Measurements from ENCODE around the gene RPIA.
"Not testable (repeated sequence)": the region's sequence is repeated elsewhere in the genome, so short reads cannot be mapped to it uniquely, and the experiment has no call there.

The RPIA gene

DNA sequence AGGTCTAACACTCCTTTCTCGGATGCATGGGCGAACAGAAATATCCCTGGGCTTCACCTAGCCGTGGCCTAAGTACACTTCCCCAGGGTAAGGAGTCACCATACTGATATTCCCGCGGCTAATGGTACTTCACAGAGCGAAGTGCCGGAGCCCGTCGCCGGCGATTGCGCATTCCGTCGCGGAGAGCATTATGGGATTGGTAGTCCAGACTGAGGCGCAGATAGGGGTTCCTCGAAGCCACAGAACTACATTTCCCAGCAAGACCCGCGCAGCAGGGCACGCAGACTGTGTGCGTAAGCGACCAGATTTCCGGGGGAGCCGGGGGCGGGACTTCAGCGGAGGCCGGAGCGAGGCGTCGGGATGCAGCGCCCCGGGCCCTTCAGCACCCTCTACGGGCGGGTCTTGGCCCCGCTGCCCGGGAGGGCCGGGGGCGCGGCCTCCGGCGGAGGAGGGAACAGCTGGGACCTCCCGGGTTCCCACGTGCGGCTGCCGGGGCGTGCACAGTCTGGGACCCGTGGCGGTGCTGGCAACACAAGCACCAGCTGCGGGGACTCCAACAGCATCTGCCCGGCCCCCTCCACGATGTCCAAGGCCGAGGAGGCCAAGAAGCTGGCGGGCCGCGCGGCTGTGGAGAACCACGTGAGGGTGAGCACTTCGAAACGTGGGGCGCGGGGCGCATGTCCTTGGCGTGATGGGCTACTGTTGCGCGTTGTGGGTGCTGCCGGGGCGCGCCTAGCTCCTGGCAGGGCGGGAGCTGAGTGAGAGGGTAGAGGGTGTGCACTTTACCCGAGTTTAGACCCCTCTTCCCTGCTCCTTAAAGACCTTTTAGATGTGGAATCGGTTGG lies at the start of gene RPIA:
Gene RPIA, plus strand, starts transcription at position 335 of the 845 bp plus-strand sequence. Its CDS starts 26 bp downstream, at position 361.
- Mint-ChIP-seq H3K27ac (peak within 1 kb of the TSS; percentile 97), H3K27me3 (no peaks in the 10 kb centered on the region), H3K4me3 (peak within 1 kb of the TSS; percentile 90 to 94), H3K36me3 (peaks cover 10 to 26% of the 10 kb centered on the region in 2 donors), H3K9me3 (peaks cover 5% of the 10 kb centered on the region in 2 donors), H3K4me1 (peaks cover 35 to 73% of the 10 kb centered on the region in 2 donors)
- peak; percentile 98 for DNase-seq
- peak; percentile 95 to 97 for ATAC-seq (replicated peaks)

DNA sequence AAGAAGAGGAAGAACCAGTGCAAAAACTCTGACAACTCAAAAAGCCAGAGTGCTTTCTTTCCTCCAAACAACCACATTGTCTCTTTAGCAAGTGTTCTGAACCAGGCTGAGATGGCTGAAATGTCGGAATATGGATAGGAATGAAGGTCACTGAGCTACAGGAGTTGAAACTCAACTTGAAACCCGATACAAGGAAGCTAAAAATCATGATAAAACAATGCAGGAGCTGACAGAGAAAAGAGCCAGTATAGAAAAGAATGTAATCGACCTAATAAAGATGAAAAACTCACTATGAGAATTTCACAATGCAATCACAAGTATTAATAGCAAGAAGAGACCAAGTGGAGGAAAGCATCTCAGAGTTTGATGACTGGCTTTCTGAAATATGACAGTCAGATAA lies 49.2 kb upstream of the RPIA start:
- peaks cover 8 to 9% of the 10 kb centered on the region in 2 donors for H3K9me3 Mint-ChIP-seq
- no peak overlapping the region for H3K4me3 Mint-ChIP-seq
- ATAC-seq (replicated peaks) = no peak
- H3K36me3 Mint-ChIP-seq = peaks cover 0 to 3% of the 10 kb centered on the region in 2 donors
- H3K4me1 Mint-ChIP-seq = peaks cover 4 to 12% of the 10 kb centered on the region in 2 donors
- no peak for DNase-seq
- H3K27ac Mint-ChIP-seq = no peak overlapping the region
- peaks cover 0 to 3% of the 10 kb centered on the region in 2 donors for H3K27me3 Mint-ChIP-seq

DNA sequence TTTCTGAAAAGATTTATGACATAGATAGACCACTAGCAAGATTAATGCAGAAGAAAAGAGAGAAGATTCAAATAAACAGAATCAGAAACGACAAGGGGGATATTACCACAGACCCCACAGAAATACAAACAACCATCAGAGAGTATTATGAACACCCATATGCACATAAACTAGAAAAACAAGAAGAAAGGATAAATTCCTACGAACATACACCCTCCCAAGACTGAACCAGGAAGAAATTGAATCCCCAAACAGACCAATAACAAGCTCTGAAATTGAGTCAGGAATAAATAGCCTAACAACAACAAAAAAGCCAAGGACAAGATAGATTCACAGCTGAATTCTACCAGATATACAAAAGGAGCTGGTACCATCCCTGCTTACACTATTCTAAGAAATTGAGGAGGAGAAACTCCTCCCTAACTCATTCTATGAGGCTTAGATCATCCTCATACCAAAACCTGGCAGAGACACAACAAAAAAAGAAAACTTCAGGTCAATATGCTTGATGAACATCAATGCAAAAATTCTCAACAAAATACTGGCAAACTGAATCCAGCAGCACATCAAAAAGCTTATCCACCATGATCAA lies 46.1 kb upstream of the RPIA start:
- not testable (repeated sequence) for ATAC-seq (replicated peaks); DNase-seq; H3K36me3 Mint-ChIP-seq; H3K27ac Mint-ChIP-seq; H3K9me3 Mint-ChIP-seq; H3K4me3 Mint-ChIP-seq; H3K4me1 Mint-ChIP-seq; H3K27me3 Mint-ChIP-seq

- Mint-ChIP-seq H3K36me3 (no peaks in the 10 kb centered on the region), H3K27ac (no peak overlapping the region), H3K27me3 (no peaks in the 10 kb centered on the region), H3K9me3 (no peaks in the 10 kb centered on the region), H3K4me3 (no peak overlapping the region), H3K4me1 (peaks cover 3 to 10% of the 10 kb centered on the region in 2 donors)
- ATAC-seq (replicated peaks) = no peak
- DNase-seq = no peak
Observed at GRCh38 chr2:88651646-88652045, 39.8 kb upstream of the RPIA start.

GRCh38 chr2:88654714-88655113 lies 36.8 kb upstream of the RPIA start:
- no peaks in the 10 kb centered on the region for H3K36me3 Mint-ChIP-seq
- DNase-seq (no peak), ATAC-seq (replicated peaks) (no peak)
- peaks cover 3 to 10% of the 10 kb centered on the region in 2 donors for H3K4me1 Mint-ChIP-seq
- no peak overlapping the region for H3K27ac Mint-ChIP-seq
- no peak overlapping the region for H3K4me3 Mint-ChIP-seq
- no peaks in the 10 kb centered on the region for H3K27me3 Mint-ChIP-seq
- no peaks in the 10 kb centered on the region for H3K9me3 Mint-ChIP-seq

DNA sequence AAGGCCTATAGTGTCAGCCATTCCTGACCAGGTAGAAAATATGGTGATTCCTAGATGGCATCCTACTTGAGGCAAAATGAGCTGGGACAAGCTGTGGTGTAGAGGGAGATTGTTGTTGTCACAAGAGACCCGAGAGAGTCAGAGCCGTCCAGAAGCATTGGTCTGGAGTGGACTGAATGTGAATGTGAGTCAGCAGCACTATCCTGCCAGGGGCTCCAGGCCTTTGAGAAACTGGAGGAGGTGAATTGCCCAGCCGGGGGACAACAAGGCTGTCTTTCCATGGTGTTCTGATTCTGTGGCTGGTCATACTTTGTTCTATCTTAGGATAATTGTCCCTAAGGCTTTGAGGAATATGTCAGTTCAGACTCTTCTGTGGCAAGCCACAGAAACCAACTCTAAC lies 34.8 kb upstream of the RPIA start:
- peaks cover 0 to 3% of the 10 kb centered on the region in 2 donors for H3K9me3 Mint-ChIP-seq
- no peak overlapping the region for H3K4me3 Mint-ChIP-seq
- no peaks in the 10 kb centered on the region for H3K36me3 Mint-ChIP-seq
- H3K4me1 Mint-ChIP-seq = peaks cover 3 to 5% of the 10 kb centered on the region in 2 donors
- ATAC-seq (replicated peaks) = no peak
- no peak for DNase-seq
- no peak overlapping the region for H3K27ac Mint-ChIP-seq
- no peaks in the 10 kb centered on the region for H3K27me3 Mint-ChIP-seq

GRCh38 chr2:88657131-88657530 lies 34.3 kb upstream of the RPIA start:
- Mint-ChIP-seq H3K4me3 (no peak overlapping the region), H3K27ac (no peak overlapping the region), H3K36me3 (no peaks in the 10 kb centered on the region), H3K27me3 (no peaks in the 10 kb centered on the region), H3K4me1 (peaks cover 0 to under 1% of the 10 kb centered on the region in 2 donors), H3K9me3 (peaks cover 0 to 3% of the 10 kb centered on the region in 2 donors)
- ATAC-seq (replicated peaks) (no peak), DNase-seq (no peak)

- Mint-ChIP-seq H3K36me3 (no peaks in the 10 kb centered on the region), H3K9me3 (peaks cover 0 to 3% of the 10 kb centered on the region in 2 donors), H3K4me3 (no peak overlapping the region), H3K4me1 (no peaks in the 10 kb centered on the region), H3K27ac (no peak overlapping the region), H3K27me3 (no peaks in the 10 kb centered on the region)
- ATAC-seq (replicated peaks) (no peak), DNase-seq (no peak)
Observed at GRCh38 chr2:88658326-88658725, 33.1 kb upstream of the RPIA start.

GRCh38 chr2:88658881-88659537 lies 32.5 kb upstream of the RPIA start:
- Mint-ChIP-seq H3K36me3 (no peaks in the 10 kb centered on the region), H3K27ac (no peak overlapping the region)

GRCh38 chr2:88659538-88659915 lies 31.9 kb upstream of the RPIA start:
- Mint-ChIP-seq H3K27me3 (no peaks in the 10 kb centered on the region), H3K27ac (no peak overlapping the region), H3K9me3 (peaks cover 1 to 3% of the 10 kb centered on the region in 2 donors), H3K36me3 (no peaks in the 10 kb centered on the region), H3K4me3 (no peak overlapping the region), H3K4me1 (no peaks in the 10 kb centered on the region)
- no peak for DNase-seq
- no peak for ATAC-seq (replicated peaks)

More at GRCh38 chr2:88658881-88659537, 32.5 kb upstream of the RPIA start:
- peaks cover 1 to 3% of the 10 kb centered on the region in 2 donors for H3K9me3 Mint-ChIP-seq
- no peak overlapping the region for H3K4me3 Mint-ChIP-seq
- DNase-seq (no peak), ATAC-seq (replicated peaks) (no peak)
- H3K27me3 Mint-ChIP-seq = no peaks in the 10 kb centered on the region
- no peaks in the 10 kb centered on the region for H3K4me1 Mint-ChIP-seq

DNA sequence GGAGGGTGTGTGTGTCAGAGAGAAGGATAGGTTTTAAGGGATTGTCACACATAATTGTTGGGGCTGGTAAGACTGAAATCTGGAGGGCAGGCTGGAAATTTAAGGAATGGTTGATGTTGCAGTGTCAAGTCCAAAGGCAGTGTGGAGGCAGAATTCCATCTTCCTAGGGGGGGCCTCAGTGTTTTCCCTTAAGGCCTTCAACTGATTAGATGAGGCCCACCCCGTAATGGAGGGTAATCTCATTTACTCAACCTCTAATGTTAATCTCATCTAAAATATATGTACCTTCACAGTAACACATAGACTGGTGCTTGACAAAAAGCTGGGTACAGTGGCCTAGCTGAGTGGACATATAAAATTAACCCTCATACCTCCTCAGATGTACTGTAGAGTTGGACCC lies 30.9 kb upstream of the RPIA start:
- H3K27me3 Mint-ChIP-seq = no peaks in the 10 kb centered on the region
- H3K4me1 Mint-ChIP-seq = no peaks in the 10 kb centered on the region
- no peaks in the 10 kb centered on the region for H3K36me3 Mint-ChIP-seq
- H3K4me3 Mint-ChIP-seq = no peak overlapping the region
- peaks cover 1 to 3% of the 10 kb centered on the region in 2 donors for H3K9me3 Mint-ChIP-seq
- ATAC-seq (replicated peaks) (no peak), DNase-seq (no peak)
- H3K27ac Mint-ChIP-seq = peak overlapping the region; percentile 76

DNA sequence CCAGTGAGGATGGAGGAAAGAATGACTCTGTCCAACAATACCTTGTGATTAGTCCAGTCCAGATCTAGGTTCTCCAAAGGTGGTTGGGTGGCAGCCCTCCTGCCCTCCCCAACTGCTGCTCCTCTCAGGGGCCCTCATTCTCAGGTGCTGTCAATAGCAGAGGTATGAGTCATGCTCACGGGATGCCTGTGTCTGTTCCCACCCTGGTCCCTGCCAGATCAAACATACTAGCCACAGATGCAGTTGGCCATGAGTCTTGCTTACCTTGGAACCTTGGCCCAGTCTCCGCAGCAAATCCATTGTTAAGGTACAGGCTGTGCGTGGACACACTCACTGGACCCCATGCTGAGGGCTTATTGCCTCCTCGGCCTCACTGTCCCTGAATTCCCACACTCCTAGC lies 24.9 kb upstream of the RPIA start:
- H3K27me3 Mint-ChIP-seq = no peaks in the 10 kb centered on the region
- no peaks in the 10 kb centered on the region for H3K36me3 Mint-ChIP-seq
- H3K27ac Mint-ChIP-seq = no peak overlapping the region
- peaks cover 0 to 1% of the 10 kb centered on the region in 2 donors for H3K9me3 Mint-ChIP-seq
- no peak for DNase-seq
- H3K4me1 Mint-ChIP-seq = no peaks in the 10 kb centered on the region
- no peak overlapping the region for H3K4me3 Mint-ChIP-seq
- no peak for ATAC-seq (replicated peaks)

DNA sequence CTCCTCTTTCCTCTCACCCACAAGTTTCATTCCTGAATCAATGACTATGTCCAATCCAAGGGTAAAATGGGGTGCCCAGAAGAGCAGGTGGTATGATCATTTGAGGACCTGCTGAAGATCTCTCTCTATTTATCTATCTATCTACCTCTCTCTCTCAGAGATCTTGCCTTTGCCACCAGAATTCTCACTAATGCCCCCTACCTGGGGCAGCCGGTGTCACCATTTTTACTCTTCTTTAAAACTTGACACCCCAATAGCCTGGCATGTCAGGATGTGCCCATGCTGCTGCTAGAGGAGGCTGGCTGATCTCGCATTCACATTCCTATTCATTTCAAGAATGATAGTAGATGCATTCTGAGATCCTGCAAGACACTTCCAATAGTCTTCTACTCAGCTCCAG lies 24.3 kb upstream of the RPIA start:
- no peaks in the 10 kb centered on the region for H3K27me3 Mint-ChIP-seq
- ATAC-seq (replicated peaks) = no peak
- H3K9me3 Mint-ChIP-seq = peaks cover 0 to 1% of the 10 kb centered on the region in 2 donors
- DNase-seq = no peak
- H3K27ac Mint-ChIP-seq = no peak overlapping the region
- peaks cover 0 to 5% of the 10 kb centered on the region in 2 donors for H3K4me1 Mint-ChIP-seq
- no peaks in the 10 kb centered on the region for H3K36me3 Mint-ChIP-seq
- no peak overlapping the region for H3K4me3 Mint-ChIP-seq

- ATAC-seq (replicated peaks) = no peak
- H3K36me3 Mint-ChIP-seq = no peaks in the 10 kb centered on the region
- H3K9me3 Mint-ChIP-seq = peaks cover 0 to under 1% of the 10 kb centered on the region in 2 donors
- DNase-seq = no peak
- no peak overlapping the region for H3K4me3 Mint-ChIP-seq
- H3K4me1 Mint-ChIP-seq = peaks cover 0 to 5% of the 10 kb centered on the region in 2 donors
- H3K27me3 Mint-ChIP-seq = no peaks in the 10 kb centered on the region
- no peak overlapping the region for H3K27ac Mint-ChIP-seq
Observed at GRCh38 chr2:88668862-88669261, 22.6 kb upstream of the RPIA start.

Measured in stimulated activated naive B cell treated with anti-CD40 and anti-IgM and Interleukin-4, amounts not matched to agents 10 μg/mL and 1 μg/mL and 100 μg/mL, for 72 hours (primary cell).